Dendritic cell treated with granulocyte-macrophage colony-stimulating factor and Interleukin-4, amounts not matched to agents 40 ng/mL and 50 ng/mL, for 4 days (primary cell): ENCODE results near the gene IQCK.
"Not testable (repeated sequence)": the region's sequence is repeated elsewhere in the genome, so short reads cannot be mapped to it uniquely, and the experiment has no call there.

Experiments used
- H3K27ac Mint-ChIP-seq: one replicate; pipeline ENCODE4 v1.8.0; 2022; ENCODE audit warnings: mild to moderate bottlenecking, mixed read lengths
- H3K27me3 Mint-ChIP-seq: one replicate; pipeline ENCODE4 v1.8.0; 2022; ENCODE audit warnings: mild to moderate bottlenecking, mixed read lengths
- H3K36me3 Mint-ChIP-seq: one replicate; pipeline ENCODE4 v1.8.0; 2022; ENCODE audit warnings: low read depth, mixed read lengths
- H3K4me1 Mint-ChIP-seq: one replicate; pipeline ENCODE4 v1.8.0; 2022; ENCODE audit warnings: low read depth, mixed read lengths
- H3K4me3 Mint-ChIP-seq: one replicate; pipeline ENCODE4 v1.8.0; 2022; ENCODE audit warnings: mild to moderate bottlenecking, moderate library complexity, mixed read lengths
- H3K9me3 Mint-ChIP-seq: one replicate; pipeline ENCODE4 v1.8.0; 2022; ENCODE audit warnings: mixed read lengths
- intact Hi-C: fragments of 100-400 bp; cut with micrococcal nuclease; formaldehyde crosslinking; loops from one replicate; pipeline ENCODE4 v1.15.0; 2022

IQCK gene

DNA sequence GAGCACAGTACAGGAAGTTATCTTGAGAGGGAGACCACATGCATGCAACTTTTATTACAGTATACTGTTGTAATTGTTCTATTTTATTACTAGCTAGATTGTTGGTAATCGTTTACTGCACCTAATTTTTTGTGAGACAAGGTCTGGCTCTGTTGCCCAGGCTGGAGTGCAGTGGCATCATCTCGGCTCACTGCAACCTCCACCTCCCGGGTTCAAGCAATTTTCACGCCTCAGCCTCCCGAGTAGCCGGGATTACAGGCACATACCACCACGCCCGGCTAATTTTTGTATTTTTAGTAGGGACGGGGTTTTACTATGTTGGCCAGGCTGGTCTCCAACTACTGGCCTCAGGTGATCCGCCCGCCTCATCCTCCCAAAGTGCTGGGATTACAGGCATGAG lies 1.3 kb upstream of the IQCK start:
- H3K27ac Mint-ChIP-seq, H3K9me3 Mint-ChIP-seq, intact Hi-C loops, H3K27me3 Mint-ChIP-seq: not testable (repeated sequence)
- Mint-ChIP-seq H3K4me1 (peaks cover 22% of the 10 kb centered on the region), H3K36me3 (peaks cover 37% of the 10 kb centered on the region), H3K4me3 (peak overlapping the region; percentile 94)

GRCh38 chr16:19717314-19717713 lies 757 bp upstream of the IQCK start:
- H3K27ac Mint-ChIP-seq: peak overlapping the region; percentile 82
- peaks cover 26% of the 10 kb centered on the region for H3K4me1 Mint-ChIP-seq
- H3K9me3 Mint-ChIP-seq: no peaks in the 10 kb centered on the region

DNA sequence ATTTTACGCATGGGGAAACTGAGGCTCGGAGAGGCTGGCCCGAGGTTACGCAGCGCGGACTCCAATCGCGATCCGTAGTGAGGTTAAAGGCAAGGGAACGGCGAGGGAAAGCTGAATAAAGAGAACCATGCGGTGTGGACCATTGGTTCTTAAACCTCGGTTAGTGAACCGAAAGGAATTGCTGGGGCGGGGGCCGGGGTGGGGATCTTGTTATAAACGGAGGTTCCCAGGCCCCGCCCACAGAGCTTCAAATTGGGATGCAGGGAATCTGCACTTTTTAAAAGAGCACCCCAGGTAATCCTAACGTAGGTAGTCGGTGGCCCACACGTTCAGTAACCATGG lies 524 bp downstream of the IQCK start:
- peaks cover 22% of the 10 kb centered on the region for H3K36me3 Mint-ChIP-seq
- intact Hi-C loops: no loop called here
- H3K4me1 Mint-ChIP-seq: peaks cover 29% of the 10 kb centered on the region
- no peaks in the 10 kb centered on the region for H3K27me3 Mint-ChIP-seq
- H3K4me3 Mint-ChIP-seq: peak overlapping the region; percentile 94
- no peaks in the 10 kb centered on the region for H3K9me3 Mint-ChIP-seq
- H3K27ac Mint-ChIP-seq: peak overlapping the region; percentile 82

More at GRCh38 chr16:19717314-19717713, 757 bp upstream of the IQCK start:
- H3K36me3 Mint-ChIP-seq: peaks cover 32% of the 10 kb centered on the region
- H3K4me3 Mint-ChIP-seq: peak overlapping the region; percentile 94
- no peaks in the 10 kb centered on the region for H3K27me3 Mint-ChIP-seq
- intact Hi-C loops: no loop called here

- no peak overlapping the region for H3K27ac Mint-ChIP-seq
- intact Hi-C loops: no loop called here
- H3K4me1 Mint-ChIP-seq: peaks cover 7% of the 10 kb centered on the region
- peaks cover 8% of the 10 kb centered on the region for H3K36me3 Mint-ChIP-seq
- H3K27me3 Mint-ChIP-seq: no peaks in the 10 kb centered on the region
- H3K9me3 Mint-ChIP-seq: no peaks in the 10 kb centered on the region
- H3K4me3 Mint-ChIP-seq: no peak overlapping the region
Measured at GRCh38 chr16:19722269-19722952, 4.3 kb downstream of the IQCK start.

GRCh38 chr16:19722981-19723380 lies 4.9 kb downstream of the IQCK start:
- no peak overlapping the region for H3K27ac Mint-ChIP-seq
- H3K36me3 Mint-ChIP-seq: peaks cover 3% of the 10 kb centered on the region
- no peaks in the 10 kb centered on the region for H3K9me3 Mint-ChIP-seq
- peaks cover 6% of the 10 kb centered on the region for H3K4me1 Mint-ChIP-seq
- intact Hi-C loops: no loop called here
- no peaks in the 10 kb centered on the region for H3K27me3 Mint-ChIP-seq
- no peak overlapping the region for H3K4me3 Mint-ChIP-seq

DNA sequence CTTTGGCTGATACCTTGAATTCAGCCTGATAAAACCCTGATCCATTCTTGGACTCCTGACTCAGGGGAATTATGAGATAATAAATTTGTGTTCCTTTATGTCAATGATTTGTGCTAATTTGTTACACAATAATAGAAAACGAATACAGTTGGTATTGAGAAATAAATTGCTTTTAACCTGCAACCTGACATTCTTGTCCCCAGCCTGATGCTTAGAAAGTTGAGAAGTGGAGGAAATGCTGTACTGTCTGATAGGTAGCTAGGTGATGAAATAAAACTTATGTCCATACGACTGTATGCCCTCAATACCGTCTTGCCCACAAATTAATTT lies 10.5 kb downstream of the IQCK start:
- H3K27me3 Mint-ChIP-seq: no peaks in the 10 kb centered on the region
- no peaks in the 10 kb centered on the region for H3K36me3 Mint-ChIP-seq
- H3K9me3 Mint-ChIP-seq: no peaks in the 10 kb centered on the region
- H3K4me1 Mint-ChIP-seq: no peaks in the 10 kb centered on the region
- no peak overlapping the region for H3K4me3 Mint-ChIP-seq
- H3K27ac Mint-ChIP-seq: no peak overlapping the region
- intact Hi-C loops: no loop called here

DNA sequence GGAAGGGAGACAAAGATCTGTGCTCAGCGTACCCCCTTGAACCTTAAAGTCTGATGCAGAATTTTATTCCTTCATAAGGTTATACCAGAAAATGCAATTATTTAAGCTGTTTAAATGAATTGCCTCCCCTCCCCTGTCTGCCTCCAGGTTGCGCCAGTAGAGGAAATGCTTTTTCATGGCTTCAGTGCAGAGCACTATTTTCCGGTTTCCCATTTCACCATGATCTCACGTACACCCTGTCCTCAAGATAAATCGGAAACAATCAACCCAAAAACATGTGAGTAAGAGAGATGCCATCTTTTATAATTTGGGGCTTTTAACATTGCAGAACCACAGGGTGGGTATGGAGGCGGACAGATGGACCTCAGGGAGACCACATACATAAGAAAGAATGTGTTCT lies 15.5 kb downstream of the IQCK start:
- intact Hi-C loops: no loop called here
- H3K27ac Mint-ChIP-seq: no peak overlapping the region

GRCh38 chr16:19735074-19735867 lies 17.2 kb downstream of the IQCK start:
- Mint-ChIP-seq H3K36me3 (no peaks in the 10 kb centered on the region), H3K9me3 (no peaks in the 10 kb centered on the region), H3K27me3 (no peaks in the 10 kb centered on the region), H3K4me3 (no peak overlapping the region), H3K27ac (no peak overlapping the region), H3K4me1 (peaks cover 15% of the 10 kb centered on the region)
- intact Hi-C loops: no loop called here

More for the DNA sequence above, 15.5 kb downstream of the IQCK start:
- H3K4me3 Mint-ChIP-seq: no peak overlapping the region
- no peaks in the 10 kb centered on the region for H3K9me3 Mint-ChIP-seq
- H3K27me3 Mint-ChIP-seq: no peaks in the 10 kb centered on the region
- H3K4me1 Mint-ChIP-seq: peaks cover 15% of the 10 kb centered on the region
- H3K36me3 Mint-ChIP-seq: no peaks in the 10 kb centered on the region

DNA sequence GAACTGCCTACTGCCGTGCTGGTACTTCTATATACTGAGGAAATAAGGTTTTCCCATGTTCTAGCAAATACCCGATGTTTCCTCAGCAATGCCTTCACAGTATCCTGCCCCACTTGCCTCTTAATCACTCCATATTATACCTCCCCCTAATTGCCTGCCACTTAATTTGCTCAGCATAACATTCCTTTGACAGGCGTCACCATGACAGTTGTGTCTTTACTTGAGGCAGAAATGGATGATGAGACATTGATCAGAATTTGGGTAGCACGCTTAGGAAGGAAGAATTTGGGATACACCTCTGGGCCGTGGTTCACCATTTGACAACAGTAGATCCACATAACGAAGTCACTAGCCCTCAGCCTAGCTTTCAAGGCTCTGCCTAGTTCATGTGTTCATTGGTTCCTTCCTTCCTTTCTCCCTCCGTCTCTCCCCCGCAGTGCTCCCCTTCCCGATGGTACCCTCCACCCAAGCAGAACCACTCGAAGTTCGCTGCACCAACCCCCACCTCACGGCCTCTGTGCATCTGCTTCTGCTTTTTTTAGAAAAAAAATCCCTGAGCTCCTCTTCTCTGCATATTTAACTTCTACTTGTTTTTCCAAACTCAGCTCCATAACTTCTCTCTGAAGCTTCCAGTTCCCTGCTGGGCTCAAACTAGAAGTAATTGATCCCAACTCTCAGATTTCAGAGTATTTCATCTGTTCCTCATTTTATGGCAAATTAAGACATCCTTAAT lies 19.4 kb downstream of the IQCK start:
- H3K4me1 Mint-ChIP-seq: peaks cover 15% of the 10 kb centered on the region

DNA sequence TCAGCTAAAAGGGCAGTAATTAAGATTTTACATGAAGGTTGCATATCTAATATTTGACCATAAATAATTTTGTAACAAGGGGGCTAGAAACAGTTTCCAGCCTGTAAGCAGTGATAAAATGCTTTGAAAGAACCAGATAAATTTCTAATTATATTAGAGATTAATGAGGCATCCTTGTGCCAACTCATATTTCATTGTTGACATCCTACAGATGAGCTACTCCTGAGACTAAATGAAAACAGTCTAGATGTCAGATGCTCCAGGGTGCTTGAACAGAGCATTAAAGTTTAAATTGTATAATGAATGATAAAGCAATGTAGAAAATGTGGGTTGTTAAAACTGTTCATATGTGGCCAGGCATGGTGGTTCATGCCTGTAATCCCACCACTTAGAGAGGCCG lies 23.3 kb downstream of the IQCK start:
- no peak overlapping the region for H3K27ac Mint-ChIP-seq
- no peaks in the 10 kb centered on the region for H3K36me3 Mint-ChIP-seq
- intact Hi-C loops: no loop called here
- H3K4me3 Mint-ChIP-seq: no peak overlapping the region
- H3K9me3 Mint-ChIP-seq: no peaks in the 10 kb centered on the region
- H3K27me3 Mint-ChIP-seq: no peaks in the 10 kb centered on the region
- peaks cover 15% of the 10 kb centered on the region for H3K4me1 Mint-ChIP-seq

More for the DNA sequence above, 19.4 kb downstream of the IQCK start:
- H3K27ac Mint-ChIP-seq: peak overlapping the region; percentile 63
- intact Hi-C loops: no loop called here
- H3K27me3 Mint-ChIP-seq: no peaks in the 10 kb centered on the region
- H3K36me3 Mint-ChIP-seq: no peaks in the 10 kb centered on the region
- H3K9me3 Mint-ChIP-seq: no peaks in the 10 kb centered on the region
- no peak overlapping the region for H3K4me3 Mint-ChIP-seq

- H3K36me3 Mint-ChIP-seq: no peaks in the 10 kb centered on the region
- no peaks in the 10 kb centered on the region for H3K27me3 Mint-ChIP-seq
- intact Hi-C loops: no loop called here
- H3K4me3 Mint-ChIP-seq: no peak overlapping the region
- no peaks in the 10 kb centered on the region for H3K4me1 Mint-ChIP-seq
- no peak overlapping the region for H3K27ac Mint-ChIP-seq
- no peaks in the 10 kb centered on the region for H3K9me3 Mint-ChIP-seq
Measured at GRCh38 chr16:19743816-19744159, 25.7 kb downstream of the IQCK start.

DNA sequence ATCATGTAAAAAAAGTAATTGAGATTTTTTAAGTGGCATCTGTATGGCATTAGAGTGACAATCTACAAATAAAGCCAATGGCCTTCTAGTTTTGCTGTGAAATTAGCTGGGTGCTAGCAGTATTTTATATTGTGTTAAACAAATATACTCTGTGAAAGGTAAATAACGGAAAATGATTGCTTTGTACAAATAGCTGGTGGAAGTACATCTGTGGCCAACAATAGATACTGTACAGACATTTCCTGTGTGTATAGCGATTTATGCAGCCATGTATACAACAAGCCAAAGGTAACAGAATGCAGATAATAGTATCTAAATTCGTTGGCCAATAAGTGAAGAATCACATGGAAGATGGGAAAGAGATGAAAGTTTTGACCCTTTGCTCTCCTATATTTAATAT lies 26.6 kb downstream of the IQCK start:
- Mint-ChIP-seq H3K27me3 (no peaks in the 10 kb centered on the region), H3K4me3 (no peak overlapping the region), H3K27ac (no peak overlapping the region), H3K36me3 (no peaks in the 10 kb centered on the region), H3K4me1 (no peaks in the 10 kb centered on the region), H3K9me3 (no peaks in the 10 kb centered on the region)
- intact Hi-C loops: no loop called here

DNA sequence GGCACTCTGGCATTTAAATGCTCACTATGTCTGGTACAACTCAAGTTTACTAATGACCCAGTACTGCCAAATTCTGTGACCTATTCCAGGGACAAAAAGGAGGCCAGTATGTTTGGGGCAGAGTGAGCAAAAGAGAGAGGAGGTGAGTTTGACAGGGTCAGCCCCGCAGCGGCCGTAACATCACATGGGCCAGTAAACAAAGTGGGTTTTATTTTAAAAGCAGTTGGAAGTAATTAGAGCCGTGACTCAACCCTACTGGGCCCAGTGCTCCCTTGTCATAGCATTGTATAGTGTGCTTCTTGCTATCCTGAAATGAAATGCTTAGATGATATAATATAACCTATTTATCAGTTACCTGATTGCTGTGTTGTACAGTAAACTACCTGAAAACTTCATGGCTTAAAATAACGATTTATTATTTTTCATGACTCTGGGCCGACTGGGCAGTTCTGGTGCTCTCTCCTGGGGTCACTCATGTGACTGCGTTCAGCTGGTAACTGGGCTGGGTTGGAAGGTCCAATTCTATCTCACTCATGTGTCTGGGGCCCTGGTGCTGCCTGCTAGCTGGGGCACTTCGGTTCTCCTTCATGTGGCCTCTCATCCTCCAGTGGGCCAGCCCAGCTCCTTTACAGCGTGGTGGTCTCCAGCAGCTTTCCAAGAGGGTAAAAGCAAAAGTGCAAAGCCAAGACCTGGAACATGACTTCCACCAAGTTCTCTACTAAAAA lies 27.4 kb downstream of the IQCK start:
- no peak overlapping the region for H3K27ac Mint-ChIP-seq
- H3K9me3 Mint-ChIP-seq: no peaks in the 10 kb centered on the region

DNA sequence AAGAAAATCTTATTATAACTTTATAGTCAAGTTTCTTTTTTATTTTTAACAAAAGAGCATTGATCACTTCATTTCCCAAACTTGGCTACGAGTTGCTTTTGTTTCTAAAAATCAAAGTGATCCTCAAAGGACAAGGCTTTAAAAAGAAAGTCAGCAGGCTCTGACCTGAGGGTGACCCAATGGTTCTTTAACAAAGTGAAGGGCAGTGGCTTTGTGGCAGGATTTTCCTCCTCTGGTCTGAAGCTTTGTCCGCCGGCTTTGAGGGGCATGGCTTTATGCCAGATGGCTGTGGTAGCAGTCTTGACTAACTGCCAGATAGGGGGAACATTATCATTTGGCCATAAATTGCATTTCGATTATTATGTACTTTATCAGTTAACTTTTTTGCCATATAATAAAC lies 28.5 kb downstream of the IQCK start:
- Mint-ChIP-seq H3K4me3 (no peak overlapping the region), H3K27me3 (no peaks in the 10 kb centered on the region), H3K4me1 (no peaks in the 10 kb centered on the region), H3K27ac (no peak overlapping the region), H3K9me3 (no peaks in the 10 kb centered on the region), H3K36me3 (no peaks in the 10 kb centered on the region)
- intact Hi-C loops: no loop called here

More for the DNA sequence above, 27.4 kb downstream of the IQCK start:
- H3K27me3 Mint-ChIP-seq: no peaks in the 10 kb centered on the region
- intact Hi-C loops: no loop called here
- H3K4me1 Mint-ChIP-seq: no peaks in the 10 kb centered on the region
- H3K36me3 Mint-ChIP-seq: no peaks in the 10 kb centered on the region
- H3K4me3 Mint-ChIP-seq: no peak overlapping the region
